Epidermal melanocyte (primary cell): ENCODE measurements around the gene KRT17.
"Not testable (repeated sequence)": the region's sequence is repeated elsewhere in the genome, so short reads cannot be mapped to it uniquely, and the experiment has no call there.

ENCODE experiments used
- DNase-seq: peaks from one replicate; pipeline ENCODE4 v3.0.0; 2011; ENCODE audit warnings: low spot score; ENCODE audit not compliant: insufficient read length

The KRT17 gene

GRCh38 chr17:41621435-41621817 is 2.9 kb downstream of the KRT17 start:
- DNase-seq, result not testable (repeated sequence)

DNA sequence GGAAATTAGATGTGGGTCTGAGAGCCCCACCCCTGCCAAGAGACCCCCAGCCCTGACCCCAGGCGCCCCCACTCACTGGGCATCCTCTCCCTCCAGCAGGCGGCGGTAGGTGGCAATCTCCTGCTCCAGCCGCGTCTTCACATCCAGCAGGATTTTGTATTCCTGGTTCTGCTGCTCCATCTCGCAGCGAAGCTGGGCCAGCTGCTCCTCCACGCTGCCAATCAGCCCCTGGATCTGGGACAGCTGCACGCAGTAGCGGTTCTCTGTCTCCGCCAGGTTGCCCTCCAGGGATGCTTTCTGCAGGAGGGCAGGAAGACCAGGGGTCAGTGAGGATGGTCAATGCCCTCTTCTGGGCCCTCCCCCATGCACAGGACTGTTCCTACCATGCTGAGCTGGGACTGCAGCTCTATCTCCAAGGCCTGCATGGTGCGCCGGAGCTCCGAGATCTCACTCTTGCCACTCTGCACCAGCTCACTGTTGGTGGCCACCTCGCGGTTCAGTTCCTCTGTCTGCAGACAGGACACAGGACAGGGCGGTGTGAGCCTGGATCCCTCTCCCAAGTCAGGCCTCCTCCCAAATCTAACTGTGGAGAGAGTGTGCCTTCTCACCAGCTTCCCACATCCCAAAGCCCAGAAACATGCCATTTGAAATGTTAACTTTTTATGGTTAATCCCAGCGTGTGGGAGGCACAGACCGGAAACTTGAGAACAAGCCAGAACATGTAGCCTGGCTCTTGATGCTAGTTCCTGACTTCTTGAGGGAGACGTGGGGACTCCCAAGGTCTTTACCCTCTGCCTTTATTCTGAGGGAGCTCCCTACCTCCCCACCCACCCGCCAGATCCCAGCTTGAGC is 3.6 kb downstream of the KRT17 start:
- no peak for DNase-seq

GRCh38 chr17:41619927-41620582 is 4.3 kb downstream of the KRT17 start:
- DNase-seq, result not testable (repeated sequence)

DNA sequence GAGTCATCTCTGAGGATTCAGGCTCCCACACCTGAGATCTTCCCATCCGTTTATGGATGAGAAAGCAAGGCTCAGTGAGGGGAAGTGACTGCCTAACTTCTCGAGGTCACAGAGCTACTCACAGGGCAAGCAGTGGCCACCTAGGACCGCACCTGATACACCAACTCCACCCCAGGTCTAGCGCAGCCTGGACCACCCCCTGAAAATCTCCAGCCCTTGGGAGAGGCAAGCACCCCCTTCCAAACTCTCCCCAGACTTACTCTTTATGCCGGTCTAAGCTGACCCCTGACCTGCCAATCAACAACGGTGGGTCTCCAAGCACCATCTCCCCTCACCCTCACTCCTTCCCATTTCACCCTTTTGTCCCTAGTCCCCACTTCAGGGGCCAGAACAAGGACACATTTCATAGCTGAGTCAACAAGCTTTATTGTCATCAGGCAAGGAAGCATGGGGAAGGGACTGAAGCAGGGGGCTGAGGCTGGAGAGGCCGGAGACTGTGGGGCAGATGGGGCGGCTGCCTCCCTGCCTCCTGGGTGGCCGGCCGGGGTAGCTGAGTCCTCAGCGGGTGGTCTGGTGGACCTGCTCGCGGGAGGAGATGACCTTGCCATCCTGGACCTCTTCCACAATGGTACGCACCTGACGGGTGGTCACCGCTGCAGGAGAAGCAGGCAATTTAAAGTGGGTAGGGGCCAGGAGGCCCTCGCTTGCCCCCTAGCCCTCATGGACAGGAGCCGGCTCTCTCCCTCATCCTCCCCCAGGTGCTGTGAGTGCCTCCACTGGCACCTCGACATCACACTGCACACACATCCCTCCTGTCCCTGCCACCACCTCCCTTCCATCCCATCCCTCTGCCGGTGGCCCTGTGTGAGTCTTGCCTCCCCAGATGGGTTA is 5.1 kb downstream of the KRT17 start:
- DNase-seq, result no peak

GRCh38 chr17:41618341-41619035 is 5.9 kb downstream of the KRT17 start:
- no peak for DNase-seq

- no peak for DNase-seq
These were observed 6.7 kb downstream of the KRT17 start for GRCh38 chr17:41617698-41618097.

DNA sequence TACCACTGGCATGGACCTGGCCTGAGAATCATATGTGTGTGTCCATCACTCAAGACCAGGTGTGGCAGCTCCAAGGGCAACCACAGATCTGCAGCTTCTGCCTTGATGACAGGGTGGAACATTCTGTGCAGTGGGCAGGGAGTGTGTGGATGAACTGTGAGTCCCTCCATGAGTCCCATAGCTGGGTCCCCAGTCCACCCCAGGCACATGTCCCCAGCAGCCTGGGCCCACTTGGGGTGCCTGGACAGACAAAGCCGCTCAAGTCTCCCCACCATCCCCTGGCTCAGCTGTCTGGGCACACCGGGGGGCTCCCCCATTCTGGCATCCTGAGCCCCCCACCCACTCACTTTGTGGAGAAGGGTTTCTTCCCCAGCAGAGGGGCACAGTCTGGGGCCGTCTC is 7.2 kb downstream of the KRT17 start:
- DNase-seq, result no peak

DNA sequence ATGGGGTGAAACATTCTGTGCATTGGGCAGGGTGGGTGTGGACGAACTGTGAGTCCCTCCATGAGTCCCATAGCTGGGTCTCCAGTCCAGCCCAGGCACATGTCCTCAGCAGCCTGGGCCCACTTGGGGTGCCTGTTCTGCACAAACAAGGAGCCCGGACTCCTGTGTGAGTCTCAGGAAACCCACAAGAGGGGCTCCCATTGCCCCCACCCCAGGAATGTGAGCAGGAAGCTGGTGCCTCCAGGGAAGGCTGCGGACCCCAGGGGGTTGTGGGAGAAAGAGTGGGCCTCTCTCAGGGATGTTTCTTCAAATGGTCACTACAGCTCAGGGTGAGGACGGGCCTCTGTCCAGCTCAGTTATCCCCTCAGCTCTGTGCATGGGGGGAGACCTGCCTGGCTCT is 7.9 kb downstream of the KRT17 start:
- not testable (repeated sequence) for DNase-seq

- DNase-seq, result no peak
These were observed 8.9 kb downstream of the KRT17 start for GRCh38 chr17:41615454-41615853.

GRCh38 chr17:41614767-41615166 is 9.6 kb downstream of the KRT17 start:
- DNase-seq, result not testable (repeated sequence)

DNA sequence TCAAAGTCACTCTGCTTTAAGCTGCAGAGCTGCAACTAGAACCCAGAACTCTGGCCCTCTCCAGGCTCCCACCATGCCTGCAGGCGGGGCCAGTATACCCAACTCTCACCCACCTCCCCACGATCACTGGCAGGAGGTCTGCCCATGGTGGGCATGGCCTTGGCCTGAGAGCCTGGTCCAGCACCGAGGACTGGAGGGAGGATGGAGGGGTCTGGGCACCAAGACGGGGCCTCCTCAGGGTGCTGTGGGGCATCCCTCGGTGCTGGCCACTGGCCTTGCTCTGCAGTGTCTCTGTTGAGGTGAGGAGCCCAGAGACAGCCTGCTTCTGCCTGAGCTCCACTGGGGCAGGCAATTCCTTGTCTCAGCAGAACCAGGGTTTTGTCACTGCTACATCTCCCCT is 10.3 kb downstream of the KRT17 start:
- DNase-seq, result no peak

DNA sequence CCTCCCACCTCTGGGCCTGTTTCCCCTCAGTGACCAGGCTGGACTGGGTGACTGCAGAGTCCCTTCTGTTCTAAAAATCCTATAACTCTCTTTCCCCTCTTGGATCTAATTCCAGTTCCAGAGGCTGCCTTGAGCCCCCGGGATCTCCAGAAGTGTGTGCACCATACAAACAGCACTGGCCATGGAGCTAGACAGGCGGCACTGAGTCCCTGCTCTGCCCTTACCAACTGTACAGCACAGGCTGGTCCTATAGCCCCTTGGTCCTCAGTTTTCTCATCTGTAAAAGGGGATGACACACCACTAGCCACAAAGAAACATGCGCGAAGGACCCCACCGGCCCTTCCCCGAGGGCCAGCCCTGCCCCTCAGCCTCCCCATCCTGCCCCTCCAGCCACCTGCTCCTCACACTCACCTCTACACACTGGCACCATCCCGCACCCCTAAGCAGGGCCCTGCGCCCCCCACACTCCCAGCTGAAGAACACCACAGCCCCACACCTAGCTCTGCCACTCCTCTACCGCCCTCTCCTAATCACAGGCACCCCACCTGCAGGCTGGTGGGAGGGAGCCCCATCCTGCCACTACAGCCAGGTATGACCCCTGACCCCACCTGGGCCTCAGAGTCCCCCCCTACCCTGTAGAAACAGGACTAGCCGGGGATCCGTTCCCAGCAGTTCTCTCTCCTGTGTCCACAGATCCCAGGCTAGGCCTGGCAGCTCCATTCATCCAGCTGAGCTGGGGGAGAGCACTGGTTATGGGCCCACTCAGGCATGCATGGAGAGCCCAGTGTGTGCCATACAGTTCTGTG is 10.9 kb downstream of the KRT17 start:
- no peak for DNase-seq

GRCh38 chr17:41612376-41613160 is 11.8 kb downstream of the KRT17 start, which contains the start of gene KRT16:
KRT16 (minus strand) TSS chr17:41612767; CDS start chr17:41612688, 79 bp downstream.
- DNase-seq, result not testable (repeated sequence)

- DNase-seq, result no peak
These were observed 13.3 kb downstream of the KRT17 start for GRCh38 chr17:41610965-41611640.

- DNase-seq, result not testable (repeated sequence)
These were observed 14.3 kb downstream of the KRT17 start for GRCh38 chr17:41610061-41610517.

- DNase-seq, result not testable (repeated sequence)
These were observed 17.4 kb downstream of the KRT17 start for GRCh38 chr17:41606930-41607329.

GRCh38 chr17:41602524-41602923 is 21.9 kb downstream of the KRT17 start:
- DNase-seq, result no peak

DNA sequence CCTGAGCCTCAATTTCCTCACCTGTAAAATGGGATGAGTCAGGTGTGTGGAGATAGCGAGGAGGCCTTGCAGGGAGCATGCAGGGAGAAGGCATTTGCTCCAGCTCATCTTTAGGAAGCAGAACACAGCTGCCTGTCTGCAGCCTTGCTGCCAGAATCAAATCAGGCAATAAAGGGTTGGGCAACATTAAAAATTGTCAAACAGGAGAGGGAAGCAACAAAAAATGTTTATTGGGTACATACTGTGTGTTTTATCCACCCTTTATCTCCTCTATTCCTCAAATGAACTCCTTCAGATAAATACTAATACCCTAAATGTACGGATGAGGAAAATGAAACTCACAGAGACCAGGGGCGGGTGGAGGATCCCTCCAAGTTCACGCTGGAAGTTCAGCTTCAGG is 24.1 kb downstream of the KRT17 start:
- DNase-seq, result no peak

DNA sequence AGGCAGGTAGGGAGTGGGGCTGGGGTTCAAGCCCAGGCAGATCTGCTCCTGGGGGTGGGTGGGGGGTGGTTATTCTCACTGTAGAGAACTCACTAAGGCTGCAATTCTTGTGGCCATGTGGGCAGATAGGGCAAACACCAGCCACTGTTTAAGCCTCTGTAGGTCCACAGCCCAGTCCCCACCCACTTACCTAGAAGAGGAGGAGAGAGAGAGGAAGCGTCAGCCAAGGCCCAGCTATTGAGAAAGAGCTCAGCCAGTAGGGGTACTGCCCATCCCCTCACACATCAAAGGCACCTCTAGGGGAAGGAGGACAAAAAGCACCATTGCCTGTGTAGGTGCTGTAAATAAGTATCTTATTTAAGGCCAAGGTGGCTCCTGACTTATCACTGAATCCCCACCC is 24.7 kb downstream of the KRT17 start:
- no peak for DNase-seq
